Measurements from ENCODE around the gene ASGR2.
"Not testable (repeated sequence)": the region's sequence is repeated elsewhere in the genome, so short reads cannot be mapped to it uniquely, and the experiment has no call there.

The ASGR2 gene

GRCh38 chr17:7108981-7109380 is 5.6 kb downstream of the ASGR2 start:
- no peak for DNase-seq (ENCODE audit: low spot score)
- TF ChIP-seq, protein P1, sequence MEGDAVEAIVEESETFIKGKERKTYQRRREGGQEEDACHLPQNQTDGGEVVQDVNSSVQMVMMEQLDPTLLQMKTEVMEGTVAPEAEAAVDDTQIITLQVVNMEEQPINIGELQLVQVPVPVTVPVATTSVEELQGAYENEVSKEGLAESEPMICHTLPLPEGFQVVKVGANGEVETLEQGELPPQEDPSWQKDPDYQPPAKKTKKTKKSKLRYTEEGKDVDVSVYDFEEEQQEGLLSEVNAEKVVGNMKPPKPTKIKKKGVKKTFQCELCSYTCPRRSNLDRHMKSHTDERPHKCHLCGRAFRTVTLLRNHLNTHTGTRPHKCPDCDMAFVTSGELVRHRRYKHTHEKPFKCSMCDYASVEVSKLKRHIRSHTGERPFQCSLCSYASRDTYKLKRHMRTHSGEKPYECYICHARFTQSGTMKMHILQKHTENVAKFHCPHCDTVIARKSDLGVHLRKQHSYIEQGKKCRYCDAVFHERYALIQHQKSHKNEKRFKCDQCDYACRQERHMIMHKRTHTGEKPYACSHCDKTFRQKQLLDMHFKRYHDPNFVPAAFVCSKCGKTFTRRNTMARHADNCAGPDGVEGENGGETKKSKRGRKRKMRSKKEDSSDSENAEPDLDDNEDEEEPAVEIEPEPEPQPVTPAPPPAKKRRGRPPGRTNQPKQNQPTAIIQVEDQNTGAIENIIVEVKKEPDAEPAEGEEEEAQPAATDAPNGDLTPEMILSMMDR (IDR thresholded peaks at IDR 0.05; ENCODE audit: borderline replicate concordance, control extremely low read depth, extremely low read depth, insufficient read depth, missing control alignments): no peak
- in situ Hi-C loops (cut with MboI; ENCODE audit: low sequenced_read_pairs, unreplicated experiment): no loop called here

GRCh38 chr17:7108560-7108925 is 6.1 kb downstream of the ASGR2 start:
- no peak for DNase-seq (ENCODE audit: low spot score)
- in situ Hi-C loops (cut with MboI; ENCODE audit: low sequenced_read_pairs, unreplicated experiment): no loop called here
- TF ChIP-seq, protein P1 (IDR thresholded peaks at IDR 0.05; ENCODE audit: borderline replicate concordance, control extremely low read depth, extremely low read depth, insufficient read depth, missing control alignments): no peak

- TF ChIP-seq, protein P1 (IDR thresholded peaks at IDR 0.05; ENCODE audit: borderline replicate concordance, control extremely low read depth, extremely low read depth, insufficient read depth, missing control alignments): no peak
- in situ Hi-C loops (cut with MboI; ENCODE audit: low sequenced_read_pairs, unreplicated experiment): no loop called here
- no peak for DNase-seq (ENCODE audit: low spot score)
Measured at GRCh38 chr17:7107795-7108559, 6.6 kb downstream of the ASGR2 start.

DNA sequence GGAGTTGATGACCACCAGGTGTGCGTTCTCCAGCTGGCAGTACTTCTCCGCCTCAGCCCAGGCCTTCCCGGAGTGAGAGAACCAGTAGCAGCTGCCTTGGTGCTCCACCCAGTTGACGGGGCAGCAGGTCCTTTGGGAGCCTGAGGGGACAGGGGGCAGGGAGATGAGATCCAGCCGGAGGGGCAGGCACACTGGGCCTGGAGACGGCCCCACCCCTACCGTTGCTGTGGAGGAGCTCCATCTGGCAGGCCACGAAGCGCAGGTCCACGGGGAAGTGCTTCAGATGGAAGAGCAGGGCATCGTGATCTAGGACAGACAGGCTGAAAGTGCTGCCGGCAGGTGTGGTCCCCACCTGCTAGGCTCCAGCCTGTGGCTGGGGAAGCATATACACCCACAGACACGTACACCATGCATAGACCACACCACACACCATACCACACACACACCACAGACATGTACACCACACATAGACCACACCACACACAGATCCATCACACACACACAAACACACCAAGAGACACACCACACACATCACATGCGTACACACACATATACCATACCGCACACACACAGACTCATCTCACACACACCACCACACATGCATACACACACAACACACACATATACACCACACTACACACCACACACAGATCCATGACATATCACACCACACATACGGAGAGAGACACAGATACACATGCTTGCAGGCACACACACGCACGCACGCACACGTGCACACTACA is 7.4 kb downstream of the ASGR2 start:
- no peak for DNase-seq (ENCODE audit: low spot score)
- TF ChIP-seq, protein P1 (IDR thresholded peaks at IDR 0.05; ENCODE audit: borderline replicate concordance, control extremely low read depth, extremely low read depth, insufficient read depth, missing control alignments): no peak
- in situ Hi-C loops (cut with MboI; ENCODE audit: low sequenced_read_pairs, unreplicated experiment): no loop called here

DNA sequence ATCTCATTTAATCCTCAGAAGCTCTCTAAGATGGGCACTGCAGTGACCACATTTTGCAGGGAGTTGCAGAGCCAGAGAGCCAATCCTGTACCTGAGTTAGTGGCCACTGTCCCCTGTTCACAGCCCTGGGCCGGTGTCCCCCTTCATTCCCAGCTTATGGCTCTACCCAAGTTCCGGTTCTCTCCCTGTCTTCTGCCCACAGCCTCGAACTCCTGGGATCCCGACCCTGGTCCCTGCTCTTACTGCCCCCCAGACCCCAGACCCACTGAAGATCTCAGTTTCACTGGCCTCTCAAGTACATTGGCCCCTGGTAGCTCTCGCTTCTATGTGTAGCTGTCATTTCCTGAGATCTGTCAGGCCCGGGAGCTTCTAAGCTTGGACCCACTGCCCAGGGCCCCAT is 12.2 kb downstream of the ASGR2 start:
- TF ChIP-seq, protein P1 (IDR thresholded peaks at IDR 0.05; ENCODE audit: borderline replicate concordance, control extremely low read depth, extremely low read depth, insufficient read depth, missing control alignments): no peak
- in situ Hi-C loops (cut with MboI; ENCODE audit: low sequenced_read_pairs, unreplicated experiment): no loop called here
- DNase-seq (ENCODE audit: low spot score): no peak

- in situ Hi-C loops (cut with MboI; ENCODE audit: low sequenced_read_pairs, unreplicated experiment): no loop called here
- DNase-seq (ENCODE audit: low spot score): no peak
- TF ChIP-seq, protein P1 (IDR thresholded peaks at IDR 0.05; ENCODE audit: borderline replicate concordance, control extremely low read depth, extremely low read depth, insufficient read depth, missing control alignments): no peak
Measured at GRCh38 chr17:7101531-7101930, 13.1 kb downstream of the ASGR2 start.

DNA sequence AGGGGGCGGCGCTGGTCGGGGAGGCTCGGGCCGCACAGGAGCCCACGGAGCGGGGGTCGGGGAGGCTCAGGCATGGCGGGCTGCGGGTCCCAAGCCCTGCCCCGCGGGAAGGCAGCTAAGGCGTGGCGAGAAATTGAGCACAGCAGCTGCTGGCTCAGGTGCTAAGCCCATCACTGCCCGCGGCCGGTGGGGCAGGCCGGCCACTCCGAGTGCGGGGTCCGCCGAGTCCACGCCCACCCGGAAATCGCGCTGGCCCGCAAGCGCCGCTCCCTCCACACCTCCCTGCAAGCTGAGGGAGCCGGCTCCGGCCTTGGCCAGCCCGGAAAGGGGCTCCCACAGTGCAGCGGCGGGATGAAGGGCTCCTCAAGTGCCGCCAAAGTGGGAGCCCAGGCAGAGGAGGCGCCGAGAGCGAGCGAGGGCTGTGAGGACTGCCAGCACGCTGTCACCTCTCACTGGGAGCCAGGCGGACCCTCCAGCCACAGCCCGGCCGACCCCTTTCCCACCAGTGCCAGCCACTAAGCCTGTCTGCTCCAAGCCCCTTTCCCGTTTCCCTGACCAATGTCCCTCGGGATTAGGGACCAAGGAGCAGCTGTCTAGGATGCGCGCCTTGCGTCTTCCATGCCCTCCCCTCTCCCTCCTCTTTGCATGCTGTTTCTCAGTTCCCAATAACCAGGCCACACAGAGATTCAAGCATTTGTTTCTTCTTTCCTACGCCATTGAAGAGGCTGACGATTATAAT is 13.8 kb downstream of the ASGR2 start:
- in situ Hi-C loops (cut with MboI; ENCODE audit: low sequenced_read_pairs, unreplicated experiment); DNase-seq (ENCODE audit: low spot score): not testable (repeated sequence)

All from GM13976 (cell line).